ENCODE measurements around the gene UAP1L1.
"Not testable (repeated sequence)": the region's sequence is repeated elsewhere in the genome, so short reads cannot be mapped to it uniquely, and the experiment has no call there.

The UAP1L1 gene

GRCh38 chr9:137056739-137057415 lies 20.4 kb upstream of the UAP1L1 start:
- in situ Hi-C loops (cut with MboI; ENCODE audit: low sequenced_read_pairs, unreplicated experiment), result no loop called here
- TF ChIP-seq, protein P1, sequence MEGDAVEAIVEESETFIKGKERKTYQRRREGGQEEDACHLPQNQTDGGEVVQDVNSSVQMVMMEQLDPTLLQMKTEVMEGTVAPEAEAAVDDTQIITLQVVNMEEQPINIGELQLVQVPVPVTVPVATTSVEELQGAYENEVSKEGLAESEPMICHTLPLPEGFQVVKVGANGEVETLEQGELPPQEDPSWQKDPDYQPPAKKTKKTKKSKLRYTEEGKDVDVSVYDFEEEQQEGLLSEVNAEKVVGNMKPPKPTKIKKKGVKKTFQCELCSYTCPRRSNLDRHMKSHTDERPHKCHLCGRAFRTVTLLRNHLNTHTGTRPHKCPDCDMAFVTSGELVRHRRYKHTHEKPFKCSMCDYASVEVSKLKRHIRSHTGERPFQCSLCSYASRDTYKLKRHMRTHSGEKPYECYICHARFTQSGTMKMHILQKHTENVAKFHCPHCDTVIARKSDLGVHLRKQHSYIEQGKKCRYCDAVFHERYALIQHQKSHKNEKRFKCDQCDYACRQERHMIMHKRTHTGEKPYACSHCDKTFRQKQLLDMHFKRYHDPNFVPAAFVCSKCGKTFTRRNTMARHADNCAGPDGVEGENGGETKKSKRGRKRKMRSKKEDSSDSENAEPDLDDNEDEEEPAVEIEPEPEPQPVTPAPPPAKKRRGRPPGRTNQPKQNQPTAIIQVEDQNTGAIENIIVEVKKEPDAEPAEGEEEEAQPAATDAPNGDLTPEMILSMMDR (IDR thresholded peaks at IDR 0.05; ENCODE audit: borderline replicate concordance, control extremely low read depth, extremely low read depth, insufficient read depth, missing control alignments), result no peak
- DNase-seq (ENCODE audit: low spot score), result no peak

DNA sequence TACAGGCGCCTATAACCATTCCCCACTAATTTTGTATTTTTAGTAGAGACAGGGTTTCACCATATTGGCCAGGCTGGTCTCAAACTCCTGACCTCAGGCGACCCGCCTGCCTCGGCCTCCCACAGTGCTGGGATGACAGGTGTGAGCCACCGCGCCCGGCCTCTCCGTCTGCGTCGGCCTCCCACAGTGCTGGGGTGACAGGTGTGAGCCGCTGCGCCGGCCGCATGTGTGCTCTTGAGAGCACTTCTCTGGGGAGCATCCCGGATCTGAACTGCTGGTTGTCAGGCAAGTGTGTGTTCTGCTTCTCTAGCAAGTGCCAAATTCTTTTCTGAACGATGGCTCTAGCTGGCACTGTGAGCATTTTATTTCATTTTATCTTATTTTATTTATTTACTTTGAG lies 19.8 kb upstream of the UAP1L1 start:
- in situ Hi-C loops (cut with MboI; ENCODE audit: low sequenced_read_pairs, unreplicated experiment), result no loop called here
- TF ChIP-seq, protein P1 (IDR thresholded peaks at IDR 0.05; ENCODE audit: borderline replicate concordance, control extremely low read depth, extremely low read depth, insufficient read depth, missing control alignments), result no peak

GRCh38 chr9:137058521-137059234 lies 18.6 kb upstream of the UAP1L1 start:
- TF ChIP-seq, protein P1 (IDR thresholded peaks at IDR 0.05; ENCODE audit: borderline replicate concordance, control extremely low read depth, extremely low read depth, insufficient read depth, missing control alignments), result no peak
- in situ Hi-C loops (cut with MboI; ENCODE audit: low sequenced_read_pairs, unreplicated experiment), result no loop called here
- DNase-seq (ENCODE audit: low spot score), result no peak

More for the DNA sequence above, 19.8 kb upstream of the UAP1L1 start:
- DNase-seq (ENCODE audit: low spot score), result no peak

- TF ChIP-seq, protein P1 (IDR thresholded peaks at IDR 0.05; ENCODE audit: borderline replicate concordance, control extremely low read depth, extremely low read depth, insufficient read depth, missing control alignments), result no peak
- in situ Hi-C loops (cut with MboI; ENCODE audit: low sequenced_read_pairs, unreplicated experiment), result no loop called here
These were observed 14.9 kb upstream of the UAP1L1 start for GRCh38 chr9:137062384-137062783.

DNA sequence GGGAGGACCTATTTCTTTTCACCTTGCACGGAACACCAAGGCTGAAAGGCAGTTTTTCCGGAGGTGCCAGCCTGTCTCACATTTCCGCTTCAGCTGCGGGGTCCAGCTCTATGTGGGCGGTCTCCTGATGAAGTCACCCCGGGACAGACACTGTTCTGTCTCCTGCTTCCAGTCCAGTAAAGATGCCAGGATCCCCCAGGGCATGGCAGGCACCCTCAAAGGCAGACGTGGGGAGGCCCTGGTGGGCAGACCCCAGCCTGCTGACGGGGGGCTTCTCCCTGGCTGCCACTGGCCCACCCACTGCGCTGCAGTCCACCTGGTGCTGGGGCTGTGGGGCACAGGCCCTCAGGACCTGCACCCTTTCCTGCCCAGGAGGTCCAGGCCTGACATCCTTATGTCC lies 14.5 kb upstream of the UAP1L1 start:
- DNase-seq (ENCODE audit: low spot score); in situ Hi-C loops (cut with MboI; ENCODE audit: low sequenced_read_pairs, unreplicated experiment): not testable (repeated sequence)

More at GRCh38 chr9:137062384-137062783, 14.9 kb upstream of the UAP1L1 start:
- no peak for DNase-seq (ENCODE audit: low spot score)

GRCh38 chr9:137063311-137064026 lies 13.8 kb upstream of the UAP1L1 start:
- in situ Hi-C loops (cut with MboI; ENCODE audit: low sequenced_read_pairs, unreplicated experiment), result no loop called here
- no peak for DNase-seq (ENCODE audit: low spot score)
- TF ChIP-seq, protein P1 (IDR thresholded peaks at IDR 0.05; ENCODE audit: borderline replicate concordance, control extremely low read depth, extremely low read depth, insufficient read depth, missing control alignments), result no peak
